Kidney glomerular epithelial cell (primary cell): Measurements from ENCODE around the gene RFX3.

ENCODE experiments used
- DNase-seq: peaks from one replicate; lab custom pipeline; 2025; lab: John Stamatoyannopoulos, UW

The RFX3 gene

GRCh38 chr9:3513265-3513818, 12.5 kb downstream of the RFX3 start:
- DNase-seq = no peak

- no peak for DNase-seq
Observed at GRCh38 chr9:3511551-3511950, 14.2 kb downstream of the RFX3 start.

- no peak for DNase-seq
Observed at GRCh38 chr9:3510796-3511195, 15.0 kb downstream of the RFX3 start.

GRCh38 chr9:3509926-3510325, 15.9 kb downstream of the RFX3 start:
- no peak for DNase-seq

GRCh38 chr9:3508521-3509291, 17.1 kb downstream of the RFX3 start:
- no peak for DNase-seq

GRCh38 chr9:3508078-3508431, 17.7 kb downstream of the RFX3 start:
- no peak for DNase-seq

- DNase-seq = no peak
Observed at GRCh38 chr9:3507395-3508077, 18.3 kb downstream of the RFX3 start.

- DNase-seq = no peak
Observed at GRCh38 chr9:3506164-3506563, 19.6 kb downstream of the RFX3 start.

GRCh38 chr9:3502560-3503398, 23.0 kb downstream of the RFX3 start:
- DNase-seq = no peak

GRCh38 chr9:3500044-3500443, 25.8 kb downstream of the RFX3 start:
- DNase-seq = no peak

GRCh38 chr9:3498691-3499090, 27.1 kb downstream of the RFX3 start:
- DNase-seq = peak; percentile 34

GRCh38 chr9:3497857-3498256, 27.9 kb downstream of the RFX3 start:
- no peak for DNase-seq

- no peak for DNase-seq
Observed at GRCh38 chr9:3497401-3497800, 28.4 kb downstream of the RFX3 start.

- DNase-seq = no peak
Observed at GRCh38 chr9:3495855-3496254, 29.9 kb downstream of the RFX3 start.

GRCh38 chr9:3492214-3492613, 33.6 kb downstream of the RFX3 start:
- DNase-seq = no peak

- DNase-seq = no peak
Observed at GRCh38 chr9:3491450-3491849, 34.4 kb downstream of the RFX3 start.

- no peak for DNase-seq
Observed at GRCh38 chr9:3490957-3491356, 34.8 kb downstream of the RFX3 start.

GRCh38 chr9:3482578-3482977, 43.2 kb downstream of the RFX3 start:
- no peak for DNase-seq

GRCh38 chr9:3480353-3480655, 45.5 kb downstream of the RFX3 start:
- no peak for DNase-seq

- DNase-seq = no peak
Observed at GRCh38 chr9:3479514-3480352, 46.1 kb downstream of the RFX3 start.

GRCh38 chr9:3478549-3478953, 47.2 kb downstream of the RFX3 start:
- DNase-seq = no peak
